Limb (tissue), 2 donors: ENCODE data around the gene STUM.
A peak's percentile ranks its signal among the peaks of the same experiment; 100 is the strongest.
"Not testable (repeated sequence)": the region's sequence is repeated elsewhere in the genome, so short reads cannot be mapped to it uniquely, and the experiment has no call there.

Source experiments
- DNase-seq, 2 donors: peaks; one replicate each; pipeline ENCODE4 v3.0.0-alpha.2; 2016; ENCODE audit errors: extremely low spot score in 2 of 2

STUM gene

DNA sequence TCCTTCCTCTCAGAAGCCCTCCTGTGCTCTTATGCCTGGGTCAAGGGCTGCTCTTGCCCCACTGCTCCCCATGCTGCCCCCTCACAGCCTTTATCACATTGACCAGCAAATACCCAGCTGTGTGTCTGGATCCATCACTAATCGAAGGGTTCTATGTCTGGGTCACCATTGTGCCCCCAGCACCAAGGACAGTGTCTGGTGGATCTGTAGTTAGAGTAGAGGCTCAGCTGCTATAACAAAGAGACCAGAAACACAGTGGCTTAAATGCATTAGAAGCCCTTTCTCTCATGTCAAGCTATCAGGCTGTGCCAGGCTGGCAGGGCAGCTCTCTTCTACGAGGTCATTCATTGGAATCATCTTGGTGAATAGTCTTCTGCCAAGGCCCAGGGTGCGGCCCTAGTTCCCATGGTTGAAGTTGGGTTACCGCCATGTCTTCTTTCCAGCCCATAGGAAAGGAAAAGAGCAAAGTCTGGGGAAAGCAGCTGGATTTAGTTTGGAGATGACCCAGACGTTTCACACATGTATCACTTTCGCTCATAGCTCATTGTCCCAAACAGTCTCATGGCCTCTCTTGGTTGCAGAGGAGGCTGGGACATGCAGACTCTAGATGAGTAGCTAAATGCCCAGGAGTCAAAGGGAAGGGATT is 32.2 kb downstream of the STUM start:
- DNase-seq, result no peak

DNA sequence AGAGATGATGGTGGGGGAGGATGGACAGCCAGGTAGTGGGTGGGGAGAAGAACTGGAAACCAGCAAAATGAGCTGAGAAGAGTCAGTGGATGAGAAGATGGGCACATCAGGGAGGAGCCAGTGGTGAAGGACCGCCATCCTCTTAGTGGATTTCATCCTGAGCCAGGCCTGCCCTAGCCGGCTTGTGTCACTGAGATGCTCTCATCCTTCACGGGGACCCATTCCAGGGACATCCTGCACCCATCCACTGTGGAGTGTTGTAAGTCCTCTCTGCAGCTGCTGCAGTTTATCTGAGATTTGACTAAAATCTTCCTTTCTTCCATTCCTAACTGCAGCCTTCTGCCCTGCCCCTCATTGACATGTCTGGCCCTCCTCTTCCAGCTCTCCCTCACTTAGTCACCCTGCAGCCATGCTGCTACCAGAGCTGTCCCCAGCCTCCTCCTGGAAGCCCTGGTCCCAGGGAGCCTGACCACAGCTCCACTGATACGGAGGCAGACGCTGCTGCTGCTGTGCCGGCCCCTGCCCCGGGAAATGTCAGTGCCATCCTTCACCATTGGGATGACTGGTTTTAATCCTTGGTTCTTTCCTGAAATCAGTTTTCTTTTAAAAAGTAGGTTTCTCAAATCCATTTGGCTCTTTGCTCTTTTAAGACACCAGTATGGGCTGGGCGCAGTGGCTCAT is 33.2 kb downstream of the STUM start:
- DNase-seq, result no peak

DNA sequence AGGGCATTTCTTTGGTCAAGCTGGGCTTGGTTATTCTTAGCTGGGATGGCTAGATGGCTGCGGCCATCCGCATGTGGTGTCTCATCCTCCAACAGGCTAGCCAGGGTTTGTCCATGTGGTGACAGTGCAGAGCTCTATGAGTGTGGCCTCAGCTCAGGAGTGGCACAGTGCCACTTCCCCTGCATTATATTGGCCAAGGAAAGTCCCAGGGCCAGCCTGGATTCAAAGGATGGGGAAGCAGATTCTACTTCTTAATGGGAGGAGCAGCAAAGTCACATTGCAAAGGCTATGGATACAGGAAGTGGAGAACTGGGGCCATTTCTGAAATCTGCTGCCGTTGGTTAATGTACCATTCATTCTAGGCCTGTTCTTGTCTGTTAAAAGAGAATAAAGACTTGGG is 34.4 kb downstream of the STUM start:
- DNase-seq, result no peak

DNA sequence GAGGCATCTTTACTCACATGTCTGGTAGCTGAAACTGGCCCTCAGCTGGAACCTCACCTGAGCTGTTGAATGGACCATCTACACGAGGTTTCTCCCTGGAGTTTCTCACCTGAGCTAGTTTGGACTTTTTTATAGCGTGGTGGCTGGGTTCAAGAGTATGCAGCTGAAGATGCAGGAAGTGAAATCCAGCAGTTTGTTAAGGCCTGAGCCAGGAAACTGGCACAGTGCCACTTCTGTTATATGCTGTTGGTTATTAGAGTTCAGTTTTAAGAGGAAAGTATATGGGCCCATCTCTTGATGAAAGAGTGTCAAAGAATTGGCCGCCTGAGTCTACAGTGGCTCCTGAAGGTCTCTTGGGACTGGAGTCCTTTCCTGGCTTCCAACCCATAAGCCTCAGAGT is 35.6 kb downstream of the STUM start:
- no peak for DNase-seq

DNA sequence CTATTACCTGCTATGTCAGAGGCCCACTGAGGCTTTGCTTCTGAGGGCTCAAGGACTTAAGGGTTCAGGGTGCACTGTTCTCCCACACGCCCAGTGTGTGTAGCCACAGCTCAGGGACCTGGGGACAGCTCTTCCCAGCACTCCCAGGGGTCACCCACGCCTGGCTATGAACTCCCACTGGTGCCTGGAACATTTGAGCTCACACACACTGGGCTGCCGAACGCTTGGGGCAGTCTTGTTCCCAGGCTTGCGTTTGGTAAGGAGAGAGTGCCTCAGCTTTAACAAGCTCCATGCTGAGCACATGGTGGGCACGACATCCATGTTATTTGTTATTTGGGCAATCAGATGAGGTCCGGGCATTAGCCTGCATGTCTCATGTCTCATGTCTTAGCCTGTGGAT is 37.6 kb downstream of the STUM start:
- no peak for DNase-seq

DNA sequence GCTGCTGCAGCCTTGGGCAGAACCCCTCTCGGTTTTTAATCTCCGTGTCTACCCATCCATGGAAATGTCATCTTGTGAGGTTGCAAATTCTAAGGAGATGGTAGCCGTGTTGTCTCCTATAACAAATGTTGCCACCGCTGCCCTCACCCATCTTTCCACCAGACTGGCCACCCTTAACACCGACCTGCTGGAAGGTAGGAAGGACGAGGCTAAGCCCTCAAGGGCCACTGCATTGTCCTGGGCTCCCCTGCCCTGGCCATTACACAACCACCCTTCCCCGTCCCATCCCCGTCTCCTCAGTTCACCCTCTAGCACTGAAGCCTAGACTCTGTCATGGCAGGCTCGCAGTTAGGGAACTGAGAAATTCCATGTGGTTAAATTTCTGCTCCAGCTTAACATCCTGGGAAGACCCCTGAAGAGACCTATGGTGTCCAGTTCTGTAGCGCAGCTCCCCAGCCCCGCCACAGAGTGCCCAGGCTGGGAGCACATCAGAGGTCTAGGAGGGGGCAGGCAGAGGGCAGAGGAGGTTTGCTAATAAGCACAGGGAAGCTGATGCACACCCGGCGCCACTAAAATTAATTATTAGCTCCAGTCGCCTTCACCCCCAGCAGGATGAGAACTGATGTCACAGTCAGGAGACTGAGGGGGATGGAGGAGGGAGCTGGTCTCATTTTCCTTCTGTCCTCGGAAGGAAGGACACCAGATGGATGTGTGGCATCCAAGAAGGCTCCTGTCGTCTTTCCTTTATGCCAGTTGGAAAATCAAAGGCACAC is 38.3 kb downstream of the STUM start:
- no peak for DNase-seq

DNA sequence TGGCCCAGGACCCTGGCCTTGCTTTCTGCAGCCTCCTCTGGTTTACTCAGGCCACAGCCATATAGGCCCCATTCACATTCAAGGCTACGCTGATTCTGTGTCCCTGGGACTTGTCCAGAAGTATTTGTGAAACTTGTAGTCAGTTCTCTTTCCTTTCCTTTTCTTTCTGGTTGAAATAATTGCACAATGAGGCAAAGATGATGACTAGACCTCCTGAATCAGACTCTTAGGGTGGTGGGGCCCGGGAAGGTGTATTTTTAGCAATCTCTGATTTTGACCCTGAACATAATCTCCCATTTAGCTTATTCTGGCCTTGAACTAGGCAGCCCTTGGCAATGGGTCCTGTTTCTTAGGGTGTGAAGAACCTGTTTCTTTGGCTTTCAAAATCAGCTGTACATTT is 39.9 kb downstream of the STUM start:
- DNase-seq, result no peak

DNA sequence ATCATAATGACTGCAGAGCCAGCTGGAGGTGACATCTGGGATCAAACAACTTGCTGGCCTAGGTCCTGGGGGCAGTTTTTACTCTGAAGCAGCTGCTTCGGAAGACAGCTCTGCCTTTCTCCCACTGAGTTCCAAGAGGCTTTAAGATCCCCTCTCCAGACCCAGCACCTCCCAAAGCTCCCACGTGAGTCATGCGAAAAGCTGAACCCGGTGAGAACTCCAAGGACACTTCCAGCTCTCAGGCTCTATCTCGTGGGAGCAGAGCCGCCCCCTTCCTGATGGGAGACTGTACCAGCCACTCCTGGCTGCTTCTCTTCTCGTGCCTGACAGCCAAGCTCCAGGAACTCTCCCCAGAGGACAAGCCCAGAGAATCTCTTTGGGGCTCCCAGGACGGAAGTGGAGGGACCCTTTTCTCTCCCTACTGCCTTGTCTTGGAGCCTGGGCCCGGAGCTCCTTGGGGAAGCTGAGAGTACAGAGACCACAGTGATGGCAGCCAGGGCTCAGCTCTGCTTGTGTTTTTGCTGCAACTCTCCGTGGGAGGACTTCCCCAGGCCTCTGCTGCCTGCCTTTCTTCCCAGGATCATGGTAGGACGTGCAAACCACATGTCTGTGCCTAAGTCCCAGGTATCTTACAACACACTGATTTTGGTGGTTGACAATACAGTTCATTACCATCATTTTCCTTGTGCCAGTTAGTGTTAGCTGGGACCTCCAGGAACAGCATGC is 40.6 kb downstream of the STUM start:
- DNase-seq, result no peak

DNA sequence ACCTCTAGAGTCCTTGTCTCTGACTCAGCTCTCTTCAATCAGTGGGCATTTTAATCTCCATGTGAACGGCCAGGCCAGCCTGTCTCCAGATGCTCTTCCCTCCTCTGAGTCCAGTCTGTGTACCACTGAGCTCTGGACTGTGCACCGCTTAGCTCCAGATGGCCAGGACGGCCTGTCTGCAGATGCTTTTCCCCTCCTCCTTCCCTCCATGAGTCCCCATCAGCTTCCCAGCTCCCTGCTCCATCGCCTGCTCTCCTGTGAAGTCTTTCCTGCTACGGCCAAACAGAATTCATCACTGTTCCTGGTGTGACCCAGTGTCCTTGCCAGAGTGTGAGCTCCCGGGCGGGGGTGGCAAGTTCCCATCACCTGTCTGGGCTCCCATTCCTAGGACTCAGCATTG is 42.0 kb downstream of the STUM start:
- DNase-seq, result no peak

DNA sequence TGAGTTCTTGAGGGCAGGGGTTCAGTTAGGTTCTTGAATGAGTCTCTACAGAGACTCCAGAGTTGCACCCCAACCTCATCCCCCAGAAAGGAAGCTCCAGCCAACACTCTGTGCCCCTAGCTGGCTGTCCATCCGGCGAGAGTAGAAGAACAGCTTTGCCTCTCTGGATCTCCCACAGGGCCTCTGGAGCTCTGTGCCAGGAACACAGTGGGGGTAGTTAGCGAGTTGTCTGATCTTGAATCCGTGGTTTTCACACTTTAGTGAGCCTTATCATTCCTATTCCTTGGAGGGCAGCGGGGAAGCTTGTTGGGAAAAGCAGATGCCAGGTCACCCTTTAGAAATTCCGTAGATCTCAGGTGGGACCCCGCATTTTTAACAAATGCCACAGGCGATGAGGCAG is 45.0 kb downstream of the STUM start:
- DNase-seq, result no peak

DNA sequence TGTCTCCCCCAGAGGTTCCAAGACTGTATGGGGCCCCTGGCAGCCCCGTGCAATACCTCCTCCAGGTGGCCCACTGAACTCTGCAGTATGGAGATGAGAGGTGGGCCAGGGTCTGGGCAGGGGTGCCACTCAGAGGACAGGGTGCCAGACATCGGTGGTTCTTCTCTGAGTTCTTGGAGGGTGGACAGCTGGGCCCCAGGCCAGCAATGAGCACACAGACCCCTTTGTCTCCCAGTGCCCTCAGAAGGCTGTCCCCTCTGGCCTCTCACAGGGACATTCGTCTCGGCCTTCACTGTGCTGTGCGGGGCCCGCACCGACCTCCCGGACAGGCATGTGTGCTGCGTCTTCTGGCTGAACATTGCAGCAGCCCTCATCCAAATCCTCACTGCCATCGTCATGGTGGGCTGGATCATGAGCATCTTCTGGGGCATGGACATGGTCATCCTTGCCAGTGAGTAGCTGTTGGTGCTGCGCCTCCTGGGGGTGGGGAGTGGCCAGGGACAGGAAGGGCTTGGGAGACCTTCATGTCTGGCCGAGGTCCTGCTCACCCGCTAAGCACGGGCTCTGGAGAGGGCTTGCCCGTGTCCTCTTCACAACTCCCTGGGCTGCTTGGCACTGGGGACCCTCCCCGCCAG is 48.1 kb downstream of the STUM start:
- DNase-seq, result no peak

DNA sequence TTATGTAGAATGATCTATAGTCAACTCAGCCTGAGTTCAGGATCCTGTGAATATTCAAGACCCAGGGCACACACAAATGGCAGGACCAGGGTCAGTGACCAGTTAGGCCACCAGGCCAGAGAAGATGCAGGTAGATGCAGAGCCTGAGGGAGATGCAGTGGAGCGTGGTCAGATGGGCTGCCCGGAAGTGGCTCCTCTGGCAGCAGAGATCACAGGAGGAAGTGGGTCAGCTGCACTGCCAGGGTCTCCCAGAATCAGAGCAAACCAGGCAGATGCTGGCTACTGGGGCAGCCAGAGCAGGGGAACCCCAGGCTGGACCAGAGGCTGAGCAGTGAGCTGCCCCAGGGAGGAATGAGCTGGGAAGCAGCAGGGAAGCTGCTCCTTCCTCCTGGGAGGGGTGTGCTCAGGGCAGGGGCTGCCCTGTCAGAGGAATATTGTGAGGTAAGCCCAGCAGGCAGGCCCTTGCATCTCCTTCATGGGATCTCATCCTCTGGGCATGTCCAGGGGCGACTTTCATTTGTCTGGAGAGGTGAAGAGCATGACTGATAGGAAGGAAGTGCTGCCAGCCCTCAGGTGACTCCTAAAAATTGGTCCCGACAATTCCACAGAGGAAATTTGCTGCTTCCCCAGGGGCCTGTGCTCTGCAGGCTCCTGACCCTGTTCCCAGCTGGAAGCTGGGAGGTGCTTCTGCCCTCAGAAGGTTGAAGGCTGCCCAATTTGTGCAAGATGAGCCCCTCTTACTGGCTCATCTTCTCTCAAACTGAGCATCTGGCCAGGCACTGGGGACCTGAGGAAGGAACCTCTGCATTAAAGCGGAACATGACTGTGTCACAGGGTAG is 49.3 kb downstream of the STUM start:
- no peak for DNase-seq

DNA sequence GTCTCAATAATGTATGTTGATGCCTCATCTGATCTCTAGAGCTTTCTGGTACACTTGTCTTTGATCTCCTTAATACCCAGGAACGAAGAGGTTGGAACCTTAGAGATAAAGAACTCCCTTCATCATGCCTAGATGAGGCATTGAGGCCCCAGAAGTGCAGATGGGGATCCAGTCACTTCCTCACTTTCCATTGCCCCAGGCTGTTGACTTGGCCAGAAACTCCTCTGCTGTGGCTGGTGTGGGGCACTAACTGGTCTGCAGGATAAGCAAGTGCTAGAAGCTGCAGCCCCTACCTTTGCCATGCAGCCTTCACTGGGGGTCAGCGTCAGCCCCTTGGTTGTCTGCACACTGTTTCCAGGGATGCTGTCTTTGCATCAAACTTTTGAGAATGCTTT is 49.9 kb downstream of the STUM start:
- no peak for DNase-seq

DNA sequence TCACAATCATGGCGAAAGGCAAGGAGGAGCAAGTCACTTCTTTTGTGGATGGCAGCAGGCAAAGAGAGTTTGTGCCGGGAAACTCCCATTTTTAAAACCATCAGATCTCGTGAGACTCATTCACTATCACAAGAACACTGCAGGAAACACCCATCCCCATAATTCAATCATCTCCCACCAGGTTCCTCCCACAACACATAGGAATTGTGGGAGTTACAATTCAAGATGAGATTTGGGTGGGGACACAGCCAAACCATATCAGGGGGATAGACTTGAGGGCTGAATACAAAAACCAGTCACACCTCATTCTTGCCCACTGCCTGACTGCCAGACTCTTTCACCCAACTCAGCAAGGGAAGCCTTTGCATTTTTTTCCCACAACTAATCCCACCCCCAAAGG is 50.4 kb downstream of the STUM start:
- not testable (repeated sequence) for DNase-seq

DNA sequence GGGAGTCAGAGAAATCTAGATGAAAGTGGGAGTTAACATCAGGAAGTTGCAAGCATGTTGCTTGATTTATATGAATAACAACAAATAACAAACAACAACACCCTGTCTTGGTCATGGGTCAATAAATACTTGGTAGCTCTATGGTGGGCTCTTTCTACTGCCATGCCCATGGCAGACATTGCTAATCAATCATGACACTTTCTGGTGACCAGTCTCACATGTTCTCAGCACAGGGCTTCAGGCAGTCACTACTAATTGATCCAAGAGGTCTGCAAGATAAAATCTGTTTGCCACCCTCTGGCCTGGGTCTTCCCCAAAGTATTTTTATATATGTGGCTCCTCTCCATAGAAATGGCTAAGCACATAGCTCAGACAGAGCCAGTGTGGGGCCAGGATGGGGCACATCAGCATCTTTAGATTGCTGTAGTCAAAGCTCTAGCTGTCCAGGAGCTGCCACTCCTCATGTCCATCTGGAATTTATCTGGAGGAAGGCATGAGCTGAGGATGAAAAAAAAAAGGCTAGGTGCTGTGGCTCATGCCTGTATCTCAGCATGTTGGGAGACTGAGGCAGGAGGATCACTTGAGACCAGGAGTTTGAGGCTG is 51.2 kb downstream of the STUM start:
- no peak for DNase-seq

DNA sequence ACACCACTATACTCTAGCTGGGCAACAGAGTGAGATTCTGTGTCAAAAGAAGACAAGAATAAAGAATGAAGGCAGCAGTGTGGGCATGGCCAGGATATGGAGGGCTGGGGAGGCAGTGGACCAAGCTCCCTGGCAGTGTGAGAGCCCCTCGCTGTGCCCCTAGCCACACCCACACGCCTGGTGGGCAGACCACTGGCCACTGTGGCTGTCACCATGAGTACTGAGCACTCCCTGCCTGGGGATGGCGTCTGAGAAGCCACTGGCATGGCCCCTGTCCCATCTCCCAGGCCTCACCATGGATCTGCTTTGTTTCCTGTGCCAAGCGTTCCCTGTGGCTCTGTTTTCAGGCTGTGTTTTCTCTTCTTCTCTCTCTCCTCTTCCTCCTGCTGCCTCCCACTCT is 51.7 kb downstream of the STUM start:
- DNase-seq, result no peak

DNA sequence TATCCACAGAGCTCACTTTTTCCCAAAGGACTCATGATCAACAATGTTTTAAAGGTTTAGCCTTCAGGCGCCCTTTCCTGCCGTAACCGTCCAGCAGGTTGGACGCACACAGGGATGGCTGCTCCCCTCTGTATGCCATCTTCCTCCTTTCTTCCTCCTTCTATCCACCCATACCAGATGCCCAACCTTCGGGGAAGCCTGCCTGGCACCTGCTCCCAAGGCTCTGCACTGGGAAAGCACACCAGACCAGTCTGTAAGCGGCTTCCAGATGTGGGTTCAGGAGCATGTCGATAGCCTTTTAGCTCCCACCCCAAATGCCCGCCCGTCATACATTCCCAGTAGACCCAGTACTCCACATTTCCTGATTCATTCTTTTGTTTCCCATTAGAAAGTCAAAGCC is 52.9 kb downstream of the STUM start:
- no peak for DNase-seq

DNA sequence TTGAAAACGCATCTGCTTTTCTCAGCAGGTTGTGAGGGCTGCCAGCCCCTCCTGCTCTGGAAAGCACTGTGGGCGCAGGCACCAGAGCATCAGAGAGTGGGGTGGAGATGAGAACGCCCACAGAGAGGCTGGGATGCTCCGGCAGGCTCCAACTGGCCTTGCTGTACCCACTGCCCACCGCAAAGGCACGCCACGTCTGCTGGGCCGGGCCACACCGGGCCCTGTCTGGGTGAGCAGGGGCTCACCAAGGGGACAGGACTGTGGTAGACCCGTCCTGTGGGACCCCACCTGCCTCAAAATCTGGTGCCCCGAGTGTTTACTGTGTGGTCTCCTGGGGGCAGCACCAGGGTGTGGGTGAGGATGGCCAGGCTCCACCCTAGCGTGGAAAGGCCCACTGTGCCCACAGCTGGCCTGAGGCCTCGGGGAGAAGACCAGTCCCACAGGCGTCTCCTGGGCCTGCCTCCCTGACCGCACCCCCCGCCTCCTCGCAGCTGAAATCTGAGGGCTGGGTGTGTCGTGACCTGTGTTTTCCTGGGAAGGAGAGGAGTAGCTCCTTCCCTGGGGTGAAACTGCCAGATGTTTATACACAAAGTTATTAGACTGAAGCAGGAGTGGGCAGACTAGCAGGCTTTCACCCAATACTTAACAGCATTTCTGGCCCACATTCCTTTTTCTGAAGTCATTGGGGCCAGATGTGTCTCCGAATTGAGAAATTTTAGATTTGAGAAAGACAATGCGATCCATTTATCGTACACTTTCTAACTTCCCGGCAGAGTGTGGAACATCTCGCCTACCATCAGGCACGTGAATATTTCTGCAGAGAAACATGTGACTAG is 53.8 kb downstream of the STUM start:
- peak; percentile 60 to 70 for DNase-seq
